LNCAP (cell line): ENCODE results near the gene PPARGC1A.

Experiments
- CTCF ChIP-seq: fragments of 450-650 bp; IDR thresholded peaks from 2 replicates; pipeline ENCODE4 v1.5.1; 2017; ENCODE audit warnings: mild to moderate bottlenecking

The PPARGC1A gene

DNA sequence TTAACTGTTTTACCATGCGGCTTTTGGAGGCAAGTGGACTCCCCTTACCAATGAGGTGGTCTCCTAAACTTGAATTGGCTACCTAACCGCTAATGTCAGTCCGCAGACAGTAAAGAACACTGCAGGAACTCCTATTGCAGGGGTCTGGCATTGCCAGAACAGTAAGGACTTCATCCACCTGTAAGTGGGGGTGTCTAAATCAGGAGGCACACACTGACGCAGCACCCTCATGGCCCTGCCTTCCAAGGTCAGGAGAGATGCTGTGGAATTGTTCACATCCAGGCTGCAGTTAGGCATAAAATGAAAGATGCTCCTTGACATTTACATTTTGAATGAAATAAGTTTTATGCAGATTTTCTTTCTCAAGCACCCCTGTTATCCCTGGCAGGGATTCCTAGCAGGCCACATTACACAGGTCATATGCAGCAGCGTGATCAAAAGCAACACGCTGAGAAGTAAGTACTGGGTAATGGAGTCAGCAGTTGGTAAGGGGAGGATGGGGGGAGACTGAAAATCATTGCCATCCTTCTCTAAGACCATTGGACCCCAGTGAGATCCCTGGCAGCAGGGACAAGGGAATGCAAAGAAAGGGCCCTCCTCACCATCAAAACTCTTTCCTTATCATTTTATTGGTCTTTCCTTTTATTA lies 3.8 kb downstream of the PPARGC1A start:
- no peak for TF ChIP-seq CTCF

DNA sequence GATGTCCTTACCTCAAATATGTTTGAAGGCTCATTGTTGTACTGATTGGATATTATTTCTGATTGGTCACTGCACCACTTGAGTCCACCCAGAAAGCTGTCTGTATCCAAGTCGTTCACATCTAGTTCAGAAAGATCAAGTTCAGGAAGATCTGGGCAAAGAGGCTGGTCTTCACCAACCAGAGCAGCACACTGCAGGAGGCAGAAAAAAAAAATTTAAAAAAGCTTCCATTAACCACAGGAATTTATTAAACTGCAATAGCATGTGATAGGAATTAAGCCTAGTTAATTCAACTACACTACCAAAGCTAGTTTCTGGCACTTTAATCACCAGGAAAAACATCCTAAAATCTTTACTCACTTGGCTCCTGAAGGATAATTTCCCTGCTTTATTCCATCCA lies 5.1 kb downstream of the PPARGC1A start:
- no peak for TF ChIP-seq CTCF

DNA sequence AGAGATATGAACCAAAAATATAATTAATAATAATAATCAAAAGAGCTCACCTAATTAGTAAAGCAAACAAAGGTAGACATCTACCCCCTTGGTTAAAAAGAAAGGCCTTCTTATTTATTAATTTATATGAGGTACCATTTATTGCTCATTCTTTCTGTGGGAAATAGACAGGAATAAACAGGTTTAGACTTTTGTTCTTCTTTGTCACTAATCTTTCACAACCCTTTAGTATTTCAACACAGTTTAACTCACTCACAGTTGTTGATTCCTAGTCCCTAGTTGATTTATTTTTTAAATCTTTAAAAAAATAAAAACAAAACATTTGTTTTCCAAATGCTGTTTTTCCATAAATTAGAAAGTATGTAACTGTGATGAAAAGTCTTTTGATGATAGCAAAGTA lies 5.6 kb downstream of the PPARGC1A start:
- TF ChIP-seq CTCF = no peak

- TF ChIP-seq CTCF = no peak
Measured at GRCh38 chr4:23882976-23883531, 6.8 kb downstream of the PPARGC1A start.

GRCh38 chr4:23881674-23882337 lies 8.0 kb downstream of the PPARGC1A start:
- TF ChIP-seq CTCF = peak; percentile 30; the same call in 1 of the 2 replicates

- TF ChIP-seq CTCF = no peak
Measured at GRCh38 chr4:23881052-23881501, 8.8 kb downstream of the PPARGC1A start.

GRCh38 chr4:23878912-23879732 lies 10.7 kb downstream of the PPARGC1A start:
- no peak for TF ChIP-seq CTCF
